ENCODE data around the gene ANKRD13A. TPM values are rescaled to one million over a fixed set of nuclear protein-coding genes. Genes with fewer than 3 reads are reported as not detected.

Gene ANKRD13A
- total and polyA plus RNA-seq, 2 of the 13 experiments (the other 11 are each of a cell fraction or from before 2014, with no cell fraction given), result 34.1 to 41.6 TPM

- ChIA-PET CTCF (ENCODE audit: low intra/inter-chr PET ratio, low total read pairs) (no interaction called here), POLR2A (interaction anchor here (0.6 to 2.9 kb wide), 4 partner anchors 12 to 106 kb away, joined by 3 to 10 read pairs (median 7); partner anchors contain the start of gene ANKRD13A)
- Histone ChIP-seq H4K20me1 (ENCODE audit: insufficient read depth, low read length) (no peaks in the 10 kb centered on the region), H3K9me3 (ENCODE audit: low read length) (no peaks in the 10 kb centered on the region), H3K27ac (ENCODE audit: extremely low read length, insufficient read depth, low read length) (peak overlapping the region; percentile 90), H3K4me1 (ENCODE audit: insufficient read depth, low read length) (peaks cover 42% of the 10 kb centered on the region), H3K79me2 (ENCODE audit: insufficient read depth, low read length) (peaks cover 42% of the 10 kb centered on the region), H3K4me2 (ENCODE audit: low read depth, low read length) (peak overlapping the region; percentile 22), H3K36me3 (replicated peaks in 1 of 2; ENCODE audit: control insufficient read depth in 1 of 2, insufficient read depth in 2 of 2, low read length in 2 of 2) (peaks cover 4 to 29% of the 10 kb centered on the region in 2 experiments; a peak in 4 of 5 replicates), H2AFZ (ENCODE audit: low read length) (no peak overlapping the region), H3K4me3 (replicated peaks in 1 of 3; ENCODE audit: insufficient read depth in 1 of 3, low read depth in 2 of 3, low read length in 3 of 3) (peak overlapping the region in 1 of 3 experiments; percentile 5; a peak in 1 of 6 replicates), H3K9ac (ENCODE audit: insufficient read depth, low read depth, low read length) (peak overlapping the region; percentile 45), H3K27me3 (ENCODE audit: control insufficient read depth in 1 of 2, insufficient read depth in 2 of 2, low read length in 2 of 2) (no peaks in the 10 kb centered on the region)
- DNase-seq (ENCODE audit: low spot score) (peak; percentile 37), FAIRE-seq (peak; percentile 55), ATAC-seq (peak; percentile 56; the same call in 2 of the 3 replicates)
- intact Hi-C loops (cut with micrococcal nuclease; ENCODE audit: unreplicated experiment) (no loop called here), in situ Hi-C loops (cut with HindIII; ENCODE audit: extremely low pct_ligation_motif_present, low pct_unique_long_range_greater_than_20kb) (no loop called here)
- WGBS (ENCODE audit: low lambda C conversion rate), result 49% methylated on average over 6 of the region's 6 CpGs
- BruUV-seq (replicated peaks), result no TSS peak
- TF ChIP-seq CEBPG (CRISPR knock-in tag; IDR thresholded peaks at IDR 0.05) (peak; percentile 93), ZNF589 (CRISPR knock-in tag; conservative IDR thresholded peaks at IDR 0.05) (no peak), HDAC2 (CRISPR knock-in tag; IDR thresholded peaks at IDR 0.05) (0 out of 2 replicates have a peak, but pooled peaks have one; percentile 17), NR2F1 (CRISPR knock-in tag; IDR thresholded peaks at IDR 0.05) (0 out of 4 replicates have a peak, but pooled peaks of 1 of the 2 experiments have one; percentile 33), HNF4A (CRISPR knock-in tag; IDR thresholded peaks at IDR 0.05) (peak; percentile 57), ZNF121 (CRISPR knock-in tag; IDR thresholded peaks at IDR 0.05) (peak; percentile 84), CEBPB (IDR thresholded peaks at IDR 0.05; ENCODE audit: borderline replicate concordance, low read depth, low read length) (peak; percentile 94), FOXA3 (CRISPR knock-in tag; IDR thresholded peaks at IDR 0.05) (0 out of 2 replicates have a peak, but pooled peaks have one; percentile 32), ZNF317 (CRISPR knock-in tag; IDR thresholded peaks at IDR 0.05) (0 out of 2 replicates have a peak, but pooled peaks have one; percentile 26), ARID3A (IDR thresholded peaks at IDR 0.05; ENCODE audit: low read depth, low read length) (no peak), ATF3 (CRISPR knock-in tag; IDR thresholded peaks at IDR 0.05) (0 out of 2 replicates have a peak, but pooled peaks have one; percentile 27), SOX6 (IDR thresholded peaks at IDR 0.05) (no peak), SOX6 (CRISPR knock-in tag; IDR thresholded peaks at IDR 0.05) (peak; percentile 28; the same call in 1 of the 2 replicates), POGZ (CRISPR knock-in tag; IDR thresholded peaks at IDR 0.05) (peak; percentile 59; the same call in 1 of the 2 replicates), ZSCAN22 (CRISPR knock-in tag; IDR thresholded peaks at IDR 0.05) (no peak), HNF1B (CRISPR knock-in tag; IDR thresholded peaks at IDR 0.05) (peak; percentile 33; the same call in 1 of the 2 replicates), THRA (CRISPR knock-in tag; IDR thresholded peaks at IDR 0.05; ENCODE audit: borderline replicate concordance) (peak; percentile 21; the same call in 1 of the 2 replicates), RXRA (CRISPR knock-in tag; IDR thresholded peaks at IDR 0.05) (peak; percentile 33; the same call in 1 of the 2 replicates), ZBTB1 (CRISPR knock-in tag; IDR thresholded peaks at IDR 0.05; ENCODE audit: borderline replicate concordance) (no peak), NR2F6 (IDR thresholded peaks at IDR 0.05) (no peak), NR2F6 (CRISPR knock-in tag; IDR thresholded peaks at IDR 0.05) (peak; percentile 52), ATF7 (IDR thresholded peaks at IDR 0.05) (peak; percentile 18; the same call in 1 of the 2 replicates), ATF7 (CRISPR knock-in tag; IDR thresholded peaks at IDR 0.05) (no peak)
Measured at GRCh38 chr12:110012137-110012536, 12.9 kb downstream of the ANKRD13A start.

All from HepG2 (cell line).